Cardiac septum (tissue), 1 donor: ENCODE data around the gene UBR3. TPM values are rescaled to one million over a fixed set of nuclear protein-coding genes. Genes with fewer than 3 reads are reported as not detected.

Experiments
- DNase-seq: peaks from one replicate; pipeline ENCODE4 v3.0.0-alpha.2; 2020; ENCODE audit warnings: low spot score
- intact Hi-C: fragments of 100-400 bp; cut with DNase I; formaldehyde crosslinking; loops from one replicate; pipeline ENCODE4 v1.14.0; 2022
- total RNA-seq: library from RNA; stranded (reverse); fragmentation: NEBNext Ultra II Directional; extraction: Animal tissue kit (Norgen Biotek cat#: 25700); gene quantifications from one replicate; pipeline ENCODE4 v1.2.1, GENCODE V29; 2021
- donor health status: DM: no; HTN: no; CAD: no.

The UBR3 gene
- total RNA-seq, 1 donor from 2014 or later: 87.5 TPM

DNA sequence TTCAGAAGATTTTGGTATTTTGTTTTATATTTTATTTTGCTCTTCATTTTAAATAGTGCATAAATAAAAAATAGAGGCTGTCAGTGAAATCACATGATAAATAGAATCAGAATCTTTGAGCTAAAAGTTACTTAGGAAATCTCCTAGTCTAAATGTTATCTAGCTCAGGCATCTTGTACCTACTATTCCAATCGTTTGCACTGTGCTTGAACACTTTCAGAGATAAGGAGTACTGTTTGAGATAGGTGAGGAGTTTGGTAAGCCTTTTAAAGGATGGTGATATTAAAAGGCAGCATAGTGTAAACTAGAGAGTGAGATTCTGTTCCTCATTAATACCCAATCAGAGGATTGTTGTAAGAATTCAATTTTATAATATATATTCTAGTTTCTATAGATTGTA lies 193.5 kb downstream of the UBR3 start:
- no peak for DNase-seq
- intact Hi-C loops: no loop called here

DNA sequence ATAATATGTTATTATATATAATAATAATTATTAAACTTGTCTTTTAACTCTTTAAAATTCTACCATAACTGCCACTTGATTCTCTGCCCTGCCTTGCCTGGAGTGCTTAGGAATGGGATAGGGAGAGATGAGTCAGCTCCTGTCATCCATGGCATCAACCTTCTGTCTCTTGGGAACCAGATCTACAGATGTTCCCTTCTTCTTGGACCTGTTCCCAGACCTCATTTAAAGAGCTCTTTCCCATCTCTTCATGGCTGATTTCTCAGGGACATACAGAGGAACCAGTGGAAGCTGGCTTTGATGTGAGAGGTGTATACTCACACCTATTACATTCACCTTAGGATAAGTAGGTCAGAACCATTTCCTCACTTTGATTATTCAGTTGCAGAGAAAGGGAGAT lies 195.4 kb downstream of the UBR3 start:
- no peak for DNase-seq
- intact Hi-C loops: no loop called here

DNA sequence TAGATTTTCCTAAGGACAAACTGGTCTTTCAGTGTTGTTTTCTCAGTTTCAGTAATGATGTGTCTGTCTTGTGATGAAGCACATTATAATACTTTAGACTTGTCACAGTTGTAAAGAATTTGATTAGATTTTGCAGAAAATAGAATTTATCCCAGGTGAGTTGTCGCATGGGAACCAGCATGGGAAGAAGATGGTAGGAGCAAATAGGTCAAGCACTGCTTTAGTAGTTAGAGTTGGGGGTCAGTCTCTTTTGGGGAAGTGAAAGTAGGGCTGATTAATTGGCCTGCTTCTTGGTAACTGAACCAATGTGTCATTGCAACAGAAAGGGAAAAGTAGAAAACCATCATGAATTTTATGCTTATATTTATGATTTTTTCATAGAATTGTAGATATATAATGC lies 197.5 kb downstream of the UBR3 start:
- intact Hi-C loops: no loop called here
- DNase-seq: no peak

DNA sequence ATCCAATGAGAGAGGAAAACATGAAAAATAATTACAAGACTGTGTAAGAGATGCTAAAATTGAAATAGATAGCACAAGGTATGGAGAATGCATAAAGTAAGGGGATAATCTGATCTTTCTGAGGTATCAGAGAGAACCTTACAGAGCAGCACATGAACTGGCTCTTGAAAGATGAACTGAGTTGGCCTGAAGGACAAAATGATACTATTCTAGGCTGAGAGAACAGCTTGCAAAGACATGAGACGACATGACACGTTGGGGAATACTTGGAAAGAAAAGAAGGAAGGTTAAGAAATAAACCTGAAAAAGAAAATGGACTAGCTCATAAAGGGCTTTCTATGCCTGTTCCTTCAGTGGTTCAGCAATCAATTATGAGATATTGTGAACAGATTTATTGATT lies 198.0 kb downstream of the UBR3 start:
- no peak for DNase-seq
- intact Hi-C loops: no loop called here

DNA sequence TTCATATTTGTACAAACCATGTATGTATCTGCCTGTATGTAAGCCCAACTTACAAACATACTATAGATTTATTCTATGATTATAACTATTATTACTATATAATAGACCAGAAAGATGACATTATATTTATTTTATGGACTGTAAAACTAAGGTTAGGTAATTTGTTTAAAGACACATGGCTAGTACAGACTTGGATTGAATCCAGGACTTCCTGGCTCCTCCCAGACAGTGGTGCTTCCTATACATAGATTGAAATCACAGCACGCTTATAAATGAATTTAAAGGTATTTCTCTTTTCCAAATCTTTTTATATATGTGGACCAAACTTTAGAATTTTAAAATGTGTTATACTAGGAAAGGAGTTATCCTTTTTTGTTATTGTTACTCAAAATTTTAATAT lies 199.1 kb downstream of the UBR3 start:
- DNase-seq: no peak
- intact Hi-C loops: no loop called here

DNA sequence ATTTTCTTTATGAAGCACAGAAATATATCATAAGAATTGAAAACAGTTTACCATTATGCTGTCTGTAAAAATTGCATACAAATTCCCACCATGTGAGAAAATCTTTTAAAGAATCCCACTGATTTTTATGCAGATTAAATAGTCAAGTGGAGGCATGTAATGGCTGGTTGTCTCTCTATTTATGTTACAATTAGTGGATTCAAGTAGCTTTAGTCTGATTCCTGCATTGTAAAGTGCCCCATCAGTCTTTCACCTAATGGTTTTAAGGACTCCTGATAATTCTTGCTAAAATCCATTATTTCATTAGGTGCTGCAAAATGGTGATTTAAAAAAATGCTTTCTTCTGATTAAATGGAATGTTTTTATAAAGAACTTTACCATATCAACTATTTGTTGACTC lies 202.3 kb downstream of the UBR3 start:
- intact Hi-C loops: no loop called here

DNA sequence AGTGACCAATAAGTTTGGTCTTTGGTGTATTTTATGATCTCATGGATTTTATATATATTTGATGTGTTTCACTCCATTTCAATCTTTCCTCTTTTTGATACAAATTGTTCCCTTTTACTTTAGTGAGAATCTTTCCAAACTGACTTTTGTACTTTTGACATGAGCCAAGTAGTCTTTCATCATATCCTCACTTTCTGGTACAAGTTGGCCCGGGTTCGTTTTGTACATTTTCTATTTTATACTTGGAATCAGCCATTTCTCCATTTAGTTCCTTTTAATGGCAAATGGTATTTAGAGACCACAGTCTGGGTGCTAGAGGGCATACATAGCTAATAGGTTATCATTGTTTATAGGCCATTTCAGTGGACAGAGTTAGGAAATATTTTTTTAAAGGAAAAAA lies 202.8 kb downstream of the UBR3 start:
- DNase-seq: no peak
- intact Hi-C loops: no loop called here

More for the DNA sequence above, 202.3 kb downstream of the UBR3 start:
- DNase-seq: no peak

DNA sequence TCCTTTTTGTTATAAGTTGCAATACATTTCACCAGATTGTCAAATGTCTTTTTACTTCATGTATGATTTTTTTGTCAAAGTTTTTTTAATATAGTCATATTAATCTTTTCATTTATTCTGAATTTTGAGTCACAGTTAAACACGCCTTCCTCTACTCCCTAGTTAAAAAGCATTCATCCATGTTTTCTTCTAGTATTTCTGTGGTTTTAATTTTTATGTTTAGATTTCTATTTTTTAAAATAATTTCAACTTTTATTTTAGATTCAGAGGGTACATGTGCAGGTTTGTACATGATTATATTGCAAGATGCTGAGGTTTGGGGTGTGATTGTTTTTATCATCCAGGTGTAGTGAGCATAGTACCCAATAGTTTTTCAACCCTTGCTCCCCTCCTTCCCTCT lies 204.0 kb downstream of the UBR3 start:
- intact Hi-C loops: no loop called here
- no peak for DNase-seq

DNA sequence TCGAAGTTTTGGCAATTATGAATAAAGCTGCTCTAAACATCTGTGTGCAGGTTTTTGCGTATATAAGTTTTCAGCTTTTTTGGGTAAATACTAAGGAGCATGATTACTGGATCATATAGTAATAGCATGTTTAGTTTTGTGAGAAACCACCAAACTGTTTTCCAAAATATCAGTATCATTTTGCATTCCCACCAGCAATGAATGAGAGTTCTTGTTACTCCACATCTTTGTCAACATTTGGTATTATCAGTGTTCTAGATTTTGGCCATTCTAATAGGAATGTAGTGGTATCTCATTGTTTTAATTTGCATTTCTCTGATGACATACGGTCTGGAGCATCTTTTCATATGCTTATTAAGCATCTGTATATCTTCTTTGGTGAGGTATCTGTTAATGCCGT lies 207.3 kb downstream of the UBR3 start:
- intact Hi-C loops: no loop called here
- DNase-seq: no peak

DNA sequence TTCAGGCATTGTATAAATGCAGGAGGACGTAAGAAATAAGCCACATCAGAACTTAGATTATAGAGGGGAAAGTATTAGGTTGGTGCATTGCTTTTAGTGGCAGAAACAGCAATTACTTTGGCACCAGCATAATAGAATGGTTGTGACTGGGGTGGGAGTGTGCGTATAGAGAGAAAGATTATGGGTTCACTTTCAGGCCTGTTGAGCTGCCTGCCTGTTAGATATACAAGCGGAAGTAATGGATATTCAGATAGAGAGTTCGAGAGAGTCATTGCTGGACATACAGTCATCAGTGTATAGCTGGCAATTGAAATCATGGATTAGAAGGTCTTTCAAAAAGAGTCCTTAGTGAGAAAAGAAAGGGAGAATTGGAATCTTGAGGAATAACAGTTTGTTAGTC lies 211.5 kb downstream of the UBR3 start:
- intact Hi-C loops: no loop called here
- no peak for DNase-seq

DNA sequence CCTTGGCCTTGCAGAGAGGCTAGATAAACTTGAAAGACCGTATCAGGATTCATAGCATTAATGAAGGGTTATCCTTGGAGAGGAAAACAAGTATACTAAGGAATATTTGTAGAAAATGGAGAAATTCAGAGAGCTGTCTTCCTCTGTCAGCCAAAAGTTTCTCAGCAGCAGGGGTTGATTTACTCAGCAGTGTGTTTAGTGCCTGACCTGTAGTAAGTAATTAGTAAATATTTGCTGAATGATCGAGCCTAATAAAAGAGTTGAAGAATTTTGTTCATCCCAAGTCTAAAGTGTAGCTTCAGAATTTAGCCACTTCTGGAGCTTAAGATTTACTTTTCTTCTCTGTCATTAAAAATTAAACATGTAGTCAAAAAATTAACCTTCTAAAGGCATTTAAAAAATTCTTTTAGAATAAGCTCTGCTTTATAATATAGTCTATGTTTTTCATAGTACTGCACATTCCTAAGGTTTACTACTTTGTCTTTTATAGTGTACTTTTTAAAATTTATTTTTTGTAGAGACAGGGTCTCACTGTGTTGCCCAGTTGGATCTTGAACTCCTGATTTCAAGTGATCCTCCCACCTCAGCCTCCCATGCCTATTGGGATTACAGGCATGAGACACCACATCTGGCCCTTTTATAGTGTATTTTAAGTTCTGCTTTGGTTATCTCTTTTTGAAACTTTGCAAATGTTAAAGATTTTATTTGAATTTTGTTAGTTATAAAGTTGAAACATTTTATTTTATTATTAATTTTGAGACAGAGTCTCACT lies 212.3 kb downstream of the UBR3 start:
- DNase-seq: no peak
- intact Hi-C loops: no loop called here

DNA sequence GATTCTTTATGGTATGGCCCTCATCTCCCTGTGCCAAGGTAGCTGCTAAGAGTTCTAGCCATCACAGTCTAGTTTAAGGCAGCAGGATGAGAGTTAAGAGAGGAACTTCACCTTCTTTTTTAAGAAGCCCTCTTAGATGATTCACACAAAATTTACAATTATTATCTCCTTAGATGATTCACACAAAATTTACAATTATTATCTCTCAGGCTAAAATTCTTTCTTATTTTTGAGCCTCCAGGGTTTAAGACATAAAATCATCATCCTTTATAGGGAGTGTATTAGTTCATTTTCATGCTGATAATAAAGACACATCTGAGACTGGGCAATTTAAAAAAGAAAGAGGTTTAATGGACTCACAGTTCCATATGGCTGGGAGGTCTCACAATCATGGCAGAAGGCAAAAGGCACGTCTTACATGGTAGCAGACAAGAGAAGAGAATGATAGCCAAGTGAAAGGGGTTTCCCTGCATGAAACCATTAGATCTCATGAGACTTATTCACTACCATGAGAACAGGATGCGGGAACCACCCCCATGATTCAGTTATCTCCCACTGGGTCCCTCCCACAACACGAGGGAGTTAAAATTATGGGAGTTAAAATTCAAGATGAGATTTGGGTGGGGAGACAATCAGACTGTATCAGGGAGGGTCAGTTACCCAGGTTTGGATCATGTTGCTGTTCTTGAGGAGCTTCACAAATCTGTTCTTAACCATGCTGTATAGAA lies 217.7 kb downstream of the UBR3 start:
- intact Hi-C loops: no loop called here
- no peak for DNase-seq

DNA sequence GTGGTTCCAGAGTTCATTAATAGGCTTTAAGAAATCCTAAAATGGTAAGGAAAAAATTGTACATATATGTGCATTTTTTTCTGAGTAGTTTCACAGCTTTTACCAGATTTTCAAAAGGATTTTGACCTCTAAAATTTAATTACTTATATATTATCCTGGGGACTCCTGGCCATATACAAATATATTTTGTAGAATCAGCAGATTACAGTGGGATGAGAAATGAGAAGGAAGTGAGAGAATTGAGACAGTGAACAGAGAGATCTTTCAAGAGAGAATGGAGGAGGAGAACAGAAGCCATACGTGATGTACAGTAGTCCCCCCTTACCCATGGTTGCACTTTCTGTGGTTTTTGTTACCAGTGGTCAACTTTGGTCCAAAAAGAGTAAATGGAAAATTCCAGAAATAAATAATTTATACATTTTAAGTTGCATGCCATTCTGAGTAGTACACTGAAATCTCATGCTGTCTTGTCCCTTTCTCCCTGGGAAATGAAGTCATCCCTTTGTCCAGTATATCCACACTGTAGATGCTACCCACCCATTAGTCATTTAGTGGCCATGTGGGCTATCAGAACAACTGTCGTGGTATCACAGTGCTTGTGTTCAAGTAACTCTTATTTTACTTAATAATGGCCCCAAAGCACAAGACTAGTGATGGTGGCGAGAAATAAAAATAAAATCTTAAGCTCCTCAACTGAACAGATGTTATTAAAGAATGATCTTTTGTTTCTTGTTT lies 220.2 kb downstream of the UBR3 start:
- intact Hi-C loops: no loop called here
- no peak for DNase-seq

DNA sequence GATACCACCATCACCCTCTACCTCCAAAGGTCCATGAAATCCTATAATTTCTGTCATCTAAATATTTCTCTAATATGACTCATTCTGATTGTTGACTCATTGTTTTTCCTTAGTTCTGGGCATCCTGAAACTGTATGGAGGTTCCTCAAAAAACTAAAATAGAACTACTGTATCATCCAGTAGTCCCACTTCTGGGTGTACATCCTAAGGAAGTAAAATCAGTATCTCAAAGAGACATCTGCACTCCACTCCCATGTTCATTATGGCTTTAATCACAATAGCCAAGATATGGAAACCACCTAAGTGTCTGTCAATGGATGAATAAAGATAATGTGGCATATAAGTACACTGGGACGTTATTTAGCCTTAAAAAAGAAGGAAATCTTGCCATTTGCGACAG lies 224.9 kb downstream of the UBR3 start:
- intact Hi-C loops: no loop called here
- DNase-seq: no peak

DNA sequence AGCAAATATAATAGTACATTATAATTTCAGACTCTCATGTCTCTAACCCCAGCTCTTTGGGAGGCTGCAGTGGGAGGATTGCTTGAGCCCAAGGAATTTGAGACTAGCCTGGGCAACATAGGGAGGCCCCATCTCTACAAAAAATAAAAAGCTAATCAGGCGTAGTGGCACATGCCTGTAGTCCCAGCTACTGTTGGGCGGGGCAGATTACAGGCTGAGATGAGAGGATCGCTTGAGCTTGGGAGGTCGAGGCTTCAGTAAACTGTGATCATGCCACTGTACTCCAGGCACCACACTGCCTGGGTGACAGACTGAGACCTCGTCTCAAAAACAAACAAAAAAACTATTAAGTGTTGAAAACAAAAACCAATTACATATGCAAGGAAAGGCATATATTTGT lies 227.7 kb downstream of the UBR3 start:
- intact Hi-C loops: no loop called here
- DNase-seq: no peak

DNA sequence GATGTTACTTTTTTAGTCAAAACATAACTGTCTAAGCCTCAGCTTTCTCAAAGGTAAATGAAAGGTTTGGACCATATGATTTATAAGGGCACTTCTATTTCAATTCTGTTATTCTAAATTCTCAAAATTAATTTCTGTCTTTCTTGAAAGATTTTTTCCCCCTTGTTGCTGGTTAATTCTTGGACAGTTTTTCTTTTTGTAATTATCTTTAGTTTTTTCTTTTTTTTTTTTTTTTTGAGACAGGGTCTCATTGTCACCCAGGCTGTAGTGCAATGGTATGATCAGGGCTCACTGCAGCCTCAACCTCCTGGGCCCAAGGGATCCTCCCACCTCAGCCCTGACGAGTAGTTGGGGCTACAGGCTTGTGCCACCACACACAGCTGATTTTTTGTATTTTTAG lies 229.6 kb downstream of the UBR3 start:
- intact Hi-C loops: no loop called here
- no peak for DNase-seq

DNA sequence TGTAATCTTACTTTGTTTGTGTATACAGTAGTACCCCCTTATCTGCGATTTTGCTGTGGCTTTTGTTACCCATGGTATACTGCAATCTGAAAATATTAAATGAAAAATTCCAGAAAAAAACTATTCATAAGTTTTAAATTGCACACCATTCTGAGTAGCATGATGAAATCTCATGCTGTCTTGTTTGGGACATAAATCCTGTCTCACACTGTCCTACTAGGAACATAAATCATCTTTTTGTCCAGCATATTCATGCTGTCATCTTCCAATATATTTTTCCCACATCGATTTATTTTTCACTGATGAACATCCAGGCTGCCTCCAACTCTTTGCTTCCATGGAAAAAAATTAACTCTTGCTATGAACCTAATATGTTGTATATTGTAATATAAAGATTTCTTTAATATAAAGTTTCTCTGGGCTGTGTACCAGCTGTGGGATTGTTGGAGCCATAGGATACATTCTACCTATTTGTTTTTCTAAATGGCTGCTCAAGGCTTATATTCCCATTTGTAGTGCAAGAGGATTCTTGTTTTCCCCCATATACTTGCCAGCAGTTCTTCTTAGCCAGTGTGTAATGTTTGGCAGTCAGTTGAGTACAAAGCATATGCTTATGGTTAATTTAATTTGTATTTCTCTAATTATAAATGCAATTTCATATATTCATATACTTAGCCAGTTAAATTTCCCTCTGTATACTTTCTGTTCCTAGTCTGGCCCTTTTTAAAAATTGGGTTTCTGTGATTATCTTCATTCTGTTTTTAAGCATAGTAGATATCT lies 236.4 kb downstream of the UBR3 start:
- no peak for DNase-seq

DNA sequence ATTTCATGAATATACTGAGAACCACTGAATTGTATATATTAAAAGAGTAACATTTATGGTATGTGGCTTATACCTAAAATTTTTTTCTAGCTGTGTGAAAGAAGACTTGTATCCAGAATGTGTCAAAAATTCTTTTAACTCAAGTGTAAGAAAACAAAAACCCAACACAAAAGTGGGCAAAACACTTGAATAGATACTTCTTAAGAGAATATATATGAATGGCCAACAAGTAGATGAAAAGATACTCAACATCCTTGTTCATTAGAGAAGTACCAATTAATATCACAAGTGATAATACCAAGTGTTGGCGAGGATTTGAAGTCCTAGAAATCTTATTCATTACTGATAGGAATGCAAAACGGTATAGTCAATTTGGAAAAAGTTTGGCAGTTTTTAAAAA lies 243.5 kb downstream of the UBR3 start:
- intact Hi-C loops: no loop called here
- DNase-seq: no peak

More for the DNA sequence above, 236.4 kb downstream of the UBR3 start:
- intact Hi-C loops: no loop called here

DNA sequence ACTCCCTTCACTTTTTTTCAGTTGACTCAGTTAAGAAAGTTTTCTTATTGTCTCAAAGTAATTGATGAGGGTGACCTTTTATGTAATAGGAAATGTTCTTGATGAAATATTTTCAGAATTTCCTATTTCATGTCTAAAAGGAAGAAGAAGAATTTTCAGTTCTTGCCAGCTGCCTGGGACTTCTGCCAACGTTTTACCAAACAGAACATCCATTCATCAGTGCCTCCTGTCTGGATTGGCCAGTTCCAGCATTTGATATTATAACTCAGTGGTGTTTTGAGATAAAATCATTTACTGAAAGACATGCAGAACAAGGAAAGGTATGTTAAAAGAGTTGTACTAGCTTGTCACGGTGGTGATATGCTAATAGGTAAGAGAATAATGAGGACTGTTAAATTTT lies 246.0 kb downstream of the UBR3 start:
- DNase-seq: no peak
- intact Hi-C loops: no loop called here

DNA sequence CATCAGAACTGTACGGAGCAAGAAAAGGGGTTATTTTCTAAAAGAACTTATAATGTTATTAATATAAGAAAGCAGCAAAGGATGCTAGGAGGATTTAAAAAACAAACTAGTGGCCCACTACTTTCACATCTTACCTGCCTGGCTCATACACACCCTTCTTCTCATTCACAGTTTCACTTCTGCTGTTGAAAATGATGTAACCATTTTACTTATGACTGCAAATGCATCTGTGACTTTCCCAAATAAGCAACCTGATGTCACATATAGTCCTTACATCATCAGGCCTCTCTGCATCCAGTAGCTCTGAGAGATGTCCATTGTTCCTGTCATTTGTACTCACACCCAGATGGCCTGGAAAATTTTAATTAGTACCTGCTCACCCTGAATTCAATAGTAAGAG lies 248.9 kb downstream of the UBR3 start:
- DNase-seq: no peak
- intact Hi-C loops: no loop called here
